NCI-H2107 (cell line): ENCODE results near the gene CCR6.
"Not testable (repeated sequence)": the region's sequence is repeated elsewhere in the genome, so short reads cannot be mapped to it uniquely, and the experiment has no call there.

Experiments used
- DNase-seq: peaks from one replicate; lab custom pipeline; 2025; lab: John Stamatoyannopoulos, UW

The CCR6 gene

DNA sequence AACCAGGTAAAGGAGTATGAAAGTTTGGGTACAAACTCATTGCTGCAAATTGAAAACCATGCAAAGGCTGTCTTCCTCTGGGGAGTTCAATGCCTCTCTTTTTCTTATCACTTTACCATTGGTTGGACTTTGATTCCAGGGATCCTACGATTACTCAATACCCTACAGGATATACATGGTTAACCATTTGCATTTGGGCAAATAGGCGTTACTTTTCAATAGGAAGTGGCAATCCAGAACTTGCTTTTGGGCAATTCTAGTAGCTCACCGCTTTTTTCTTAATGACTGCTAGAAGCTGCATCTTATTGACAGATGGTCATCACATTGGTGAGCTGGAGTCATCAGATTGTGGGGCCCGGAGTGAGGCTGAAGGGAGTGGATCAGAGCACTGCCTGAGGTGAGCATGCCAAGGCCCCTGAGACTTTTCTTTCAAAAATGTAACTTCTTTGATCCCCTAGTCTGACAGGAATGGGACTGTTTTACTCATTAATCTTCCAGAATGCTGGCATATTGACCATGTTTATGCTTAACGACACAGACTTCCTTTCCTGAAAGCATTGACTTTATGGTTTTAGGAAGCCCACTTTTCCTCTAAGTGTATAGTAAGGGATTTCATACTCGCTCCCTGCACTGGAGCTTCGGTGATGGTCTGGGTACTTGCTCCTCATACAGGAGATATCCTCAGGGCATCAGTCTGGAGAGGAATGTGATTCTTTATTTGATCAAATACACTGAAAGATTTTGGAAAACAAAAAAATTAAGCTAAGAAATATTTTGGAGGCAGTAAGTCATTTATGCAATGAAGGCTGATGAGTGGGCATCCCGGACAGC is at the start of gene CCR6:
TSS of gene CCR6 (plus strand) at position 270 of the 831 bp plus-strand sequence. CDS start 13,039 bp downstream, outside the sequence.
- DNase-seq: no peak

DNA sequence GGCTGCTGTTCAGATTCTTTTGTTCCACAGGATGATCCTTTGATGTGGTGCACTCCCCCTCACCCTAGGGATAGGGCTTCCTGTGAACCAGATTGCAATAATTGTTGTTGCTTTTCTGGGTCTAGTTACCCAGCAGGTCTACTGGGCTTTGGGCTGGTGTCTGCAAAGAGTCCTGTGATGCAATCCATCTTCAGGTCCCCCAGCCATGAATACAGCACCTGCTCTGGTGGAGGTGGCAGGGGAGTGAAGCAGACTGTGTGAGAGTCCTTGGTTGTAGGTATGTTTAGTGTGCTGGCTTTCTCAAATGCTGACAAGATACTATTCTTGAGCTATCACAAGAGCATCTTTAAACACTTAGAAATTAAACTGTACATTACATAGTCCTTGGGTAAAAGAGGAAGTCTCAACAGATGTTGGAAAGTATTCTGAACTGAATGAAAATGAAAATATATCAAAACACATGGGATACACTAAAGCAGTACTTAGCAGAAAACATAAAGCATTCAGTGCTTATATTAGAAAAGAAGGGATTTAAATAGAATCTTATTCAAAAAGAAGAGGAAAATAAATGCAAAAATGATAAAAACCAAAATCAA is 49.1 kb upstream of the CCR6 start:
- no peak for DNase-seq

- DNase-seq: no peak
Observed at GRCh38 chr6:167077241-167077932, 45.5 kb upstream of the CCR6 start.

GRCh38 chr6:167078745-167079144 is 44.2 kb upstream of the CCR6 start:
- DNase-seq: no peak

GRCh38 chr6:167079853-167080297 is 43.0 kb upstream of the CCR6 start:
- no peak for DNase-seq

- no peak for DNase-seq
Observed at GRCh38 chr6:167087857-167088354, 35.0 kb upstream of the CCR6 start.

GRCh38 chr6:167088741-167089140 is 34.2 kb upstream of the CCR6 start:
- not testable (repeated sequence) for DNase-seq

DNA sequence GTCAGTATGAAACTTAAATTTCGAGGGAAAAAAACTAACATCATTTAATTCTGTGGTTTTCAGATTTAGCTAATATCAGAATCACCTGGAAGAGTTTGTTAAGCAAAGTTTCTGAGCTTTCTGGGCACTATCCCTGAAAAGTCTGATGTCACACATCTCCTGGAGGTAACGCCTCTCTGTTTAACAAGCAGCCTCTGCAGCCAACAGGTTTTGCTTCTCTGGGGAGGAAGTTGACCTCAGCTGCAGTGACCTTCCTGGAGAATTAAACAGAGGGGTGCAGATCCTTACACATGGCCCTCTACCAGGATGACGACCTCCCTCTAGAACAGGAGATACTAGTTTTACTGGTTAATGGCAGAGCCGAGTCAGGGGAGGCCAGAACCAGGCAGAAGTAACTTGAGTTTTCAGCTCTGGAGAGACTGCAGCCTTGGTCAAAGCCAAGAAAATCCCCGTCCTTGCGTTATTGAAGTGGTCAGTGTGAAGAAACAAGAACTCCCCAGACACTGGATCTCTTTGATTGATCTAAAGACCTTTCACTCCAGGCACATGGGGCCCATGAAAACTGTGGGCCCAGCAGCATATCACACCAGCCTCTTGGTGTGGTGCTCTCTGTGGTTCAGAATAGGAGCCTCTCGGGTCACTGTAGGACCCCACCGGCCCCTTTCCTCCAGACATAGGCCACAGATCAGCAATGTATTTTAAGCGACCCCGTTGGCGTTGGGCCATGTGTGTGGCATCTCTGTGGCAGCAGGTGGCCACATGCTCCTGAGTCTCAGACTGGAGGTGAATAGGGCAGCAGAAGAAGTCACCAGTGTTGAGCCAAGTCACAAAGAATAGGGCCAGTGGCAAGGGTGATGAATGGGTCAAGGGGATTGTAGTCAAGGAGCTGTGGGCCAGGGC is 33.4 kb upstream of the CCR6 start:
- no peak for DNase-seq

DNA sequence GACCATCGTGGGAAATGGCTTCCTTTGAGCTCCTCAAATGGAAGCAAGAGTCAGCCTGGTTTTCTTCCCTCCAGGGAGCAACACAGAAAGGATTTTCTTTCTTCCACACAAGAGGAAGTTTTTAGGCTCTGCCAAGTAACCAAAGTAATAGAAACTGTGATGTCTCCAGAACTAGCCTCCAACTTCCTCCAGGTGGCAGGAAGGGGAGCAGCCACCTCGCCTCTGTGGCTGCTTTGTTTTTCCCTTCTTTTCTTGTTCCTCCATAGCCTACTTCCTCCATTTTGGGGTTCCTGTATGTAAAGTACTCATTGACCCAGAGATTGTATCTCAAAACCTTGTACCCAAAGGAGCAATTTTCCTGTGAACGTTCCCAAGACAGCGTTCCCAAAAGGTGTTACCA is 32.7 kb upstream of the CCR6 start:
- no peak for DNase-seq

DNA sequence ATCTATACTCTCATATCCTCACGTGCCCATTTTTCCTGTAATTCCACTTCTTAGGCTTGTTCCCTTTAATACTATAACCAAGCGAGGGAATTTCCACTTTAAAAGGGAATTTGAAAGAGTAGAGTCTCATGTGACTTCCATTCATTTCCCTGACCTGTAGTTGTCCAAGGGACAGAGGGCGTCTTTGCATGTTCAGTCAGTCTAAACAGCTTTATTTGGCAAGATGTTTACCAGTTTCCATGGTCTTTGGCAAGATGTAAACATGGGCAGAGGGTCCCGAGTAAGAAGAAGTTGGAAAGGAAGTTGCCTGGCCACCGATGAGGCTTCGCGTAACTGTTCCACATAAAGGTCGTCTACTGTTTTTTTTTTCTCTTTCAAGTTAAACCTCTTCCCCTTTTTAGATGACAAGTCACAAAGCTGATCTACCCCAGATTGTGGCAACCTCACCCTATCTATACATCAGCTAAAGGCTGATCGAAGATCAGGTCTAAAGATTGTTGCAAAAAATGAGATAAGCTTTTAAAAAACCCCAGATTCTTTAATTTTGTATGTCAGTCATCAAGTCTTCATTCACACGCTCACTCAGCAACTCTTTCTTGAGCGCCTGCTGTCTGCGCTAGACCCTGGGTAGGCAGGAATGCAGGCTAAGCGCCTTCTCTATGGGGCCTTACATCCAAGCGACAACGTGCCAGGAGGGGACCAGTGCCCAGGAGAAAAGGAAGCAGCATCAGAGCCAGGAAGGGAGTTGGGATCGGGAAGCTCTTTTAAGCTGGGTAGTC is 31.7 kb upstream of the CCR6 start:
- DNase-seq: no peak

- DNase-seq: no peak
Observed at GRCh38 chr6:167091805-167092107, 31.1 kb upstream of the CCR6 start.

- no peak for DNase-seq
Observed at GRCh38 chr6:167092672-167093339, 30.1 kb upstream of the CCR6 start.

DNA sequence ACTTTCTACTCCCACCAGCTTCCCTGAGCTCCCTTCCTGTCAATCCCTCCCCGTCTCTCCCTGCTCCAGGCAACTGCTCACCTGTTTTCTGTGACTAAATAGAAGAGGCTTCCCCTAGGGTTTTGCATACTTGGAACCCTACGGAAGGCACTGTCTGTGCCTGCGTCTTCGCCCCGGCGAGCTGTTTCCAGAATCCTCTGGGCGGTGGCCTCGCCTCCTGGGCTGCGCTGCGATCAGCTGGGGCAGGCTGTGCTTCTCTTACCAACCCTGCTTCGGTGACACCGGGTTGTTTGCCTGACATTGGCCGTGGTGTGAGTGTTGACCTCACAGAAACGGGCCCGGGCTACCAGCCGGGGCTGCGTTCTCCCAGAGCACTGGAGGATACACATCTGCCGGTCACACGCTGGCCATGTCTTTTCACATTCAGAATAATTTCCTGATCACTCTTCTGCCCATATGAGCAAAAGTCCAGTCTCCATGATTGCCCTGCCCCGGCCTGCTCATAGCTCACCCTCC is 29.4 kb upstream of the CCR6 start:
- DNase-seq: no peak

DNA sequence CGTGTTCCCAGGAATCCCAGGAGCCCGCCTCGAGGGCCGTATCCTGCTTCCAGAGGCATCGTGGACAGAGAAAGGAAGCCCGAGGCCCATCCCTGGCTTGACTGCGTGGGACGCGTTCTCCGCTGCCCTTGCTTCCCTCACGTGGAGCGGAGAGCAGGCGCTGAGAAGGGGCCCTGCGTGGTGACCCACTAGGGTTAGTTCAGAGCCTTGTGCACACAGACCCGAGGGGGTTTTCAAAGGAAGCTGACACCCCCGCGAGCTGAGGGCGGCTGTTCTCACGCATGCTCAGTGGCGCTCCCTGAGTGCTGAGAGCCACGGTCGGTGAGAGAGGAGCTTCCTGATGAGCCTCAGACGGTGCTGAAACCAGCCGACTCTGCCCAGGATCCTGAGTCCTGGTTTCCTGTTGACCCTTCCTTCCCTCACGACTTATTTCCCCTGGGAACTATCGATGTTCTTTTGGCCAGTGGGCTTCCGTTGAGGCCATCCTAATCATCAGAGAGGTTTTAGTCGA is 28.9 kb upstream of the CCR6 start:
- no peak for DNase-seq

- no peak for DNase-seq
Observed at GRCh38 chr6:167094436-167094819, 28.5 kb upstream of the CCR6 start.

- DNase-seq: peak; percentile 8
Observed at GRCh38 chr6:167094820-167095637, 27.9 kb upstream of the CCR6 start.

DNA sequence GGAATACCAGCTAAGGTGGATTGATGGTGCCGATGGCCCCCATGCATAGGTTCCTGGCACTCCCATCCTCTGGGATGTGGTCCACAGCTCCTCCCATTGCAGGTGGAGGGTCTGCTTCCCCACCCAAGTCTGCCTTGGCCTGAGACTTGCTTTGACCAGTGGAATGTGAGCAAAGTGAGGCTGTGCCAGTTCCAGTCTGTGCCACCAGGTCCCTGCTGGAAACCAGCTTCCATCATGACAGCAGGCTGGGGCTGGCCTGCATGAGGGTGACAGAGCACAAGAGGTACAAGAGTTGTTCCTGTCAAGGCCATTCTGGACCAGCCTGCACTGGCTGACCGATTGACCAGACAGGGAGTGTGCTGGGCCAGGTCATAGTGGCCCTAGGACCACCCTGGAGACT is 27.0 kb upstream of the CCR6 start:
- no peak for DNase-seq

DNA sequence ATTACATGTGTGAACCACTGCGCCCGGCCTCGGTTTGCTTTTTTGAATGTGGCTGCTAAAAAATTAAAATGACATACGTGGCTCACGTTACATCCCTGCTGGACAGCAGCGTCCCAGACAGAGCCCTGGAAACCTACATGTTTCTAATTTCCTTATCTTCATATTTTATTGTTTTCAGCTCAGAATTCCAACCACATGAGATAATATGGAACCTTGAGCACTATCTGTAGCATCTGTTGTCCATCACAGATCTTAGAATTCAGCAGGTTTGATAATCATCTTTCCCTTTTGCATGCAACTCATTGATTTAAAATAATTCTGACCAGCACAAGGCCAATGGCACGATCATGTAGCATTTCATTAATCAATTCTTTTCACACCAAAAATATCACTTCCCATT is 25.9 kb upstream of the CCR6 start:
- DNase-seq: no peak

GRCh38 chr6:167097770-167098169 is 25.1 kb upstream of the CCR6 start:
- DNase-seq: no peak
